ENCODE results near the gene NRG3. TPM values are rescaled to one million over a fixed set of nuclear protein-coding genes. Genes with fewer than 3 reads are reported as not detected.

Gene NRG3
- total RNA-seq, 4 donors from 2014 or later: 0.32 to 1.4 TPM; not detected in 2

DNA sequence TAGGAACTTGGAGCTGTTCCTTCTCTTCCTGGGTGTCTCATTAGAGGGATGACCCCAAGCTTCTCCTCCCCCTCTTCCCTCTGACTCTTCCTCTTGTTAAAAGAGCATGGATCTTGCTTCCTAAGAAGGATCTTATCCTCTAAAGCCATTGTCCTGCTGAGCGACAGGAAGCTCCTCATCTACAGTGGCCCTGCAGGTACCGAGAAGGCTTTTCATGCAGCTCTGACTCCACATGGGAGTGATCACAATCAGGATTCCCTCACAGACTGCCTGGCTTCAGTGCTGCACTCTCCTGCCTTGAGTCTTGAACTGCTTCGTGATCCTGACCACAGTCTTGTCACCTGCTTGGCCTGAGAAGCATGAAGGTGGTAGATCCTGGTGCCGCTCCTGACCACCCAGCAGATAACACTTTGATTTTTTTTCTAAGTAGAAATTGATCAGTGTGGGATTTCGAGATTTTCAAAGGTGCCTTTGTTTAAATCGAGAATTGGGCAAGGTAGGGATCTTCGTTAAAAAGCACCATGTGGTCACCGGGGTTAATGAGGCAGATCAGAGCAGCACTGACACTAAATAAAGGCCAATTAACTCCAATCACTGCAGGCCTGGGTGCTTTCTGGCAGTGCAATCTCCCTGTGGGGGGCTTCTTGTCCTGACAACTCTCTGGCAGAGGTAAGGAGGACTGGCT, 376.4 kb downstream of the NRG3 start:
- TF ChIP-seq EP300 (IDR thresholded peaks at IDR 0.05; ENCODE audit: low read depth): no peak
- H3K36me3 ChIP-seq: no peaks in the 10 kb centered on the region
- H3K27ac ChIP-seq: no peak overlapping the region
- in situ Hi-C loops (cut with MboI; ENCODE audit: low pct_ligation_motif_present in 1 of 4, low pct_unique_long_range_greater_than_20kb in 1 of 4, low sequenced_read_pairs in 3 of 4) (no loop called here), intact Hi-C loops (cut with DNase I; ENCODE audit: low total_unique reads) (no loop called here)
- H3K4me3 ChIP-seq: no peak overlapping the region
- no peaks in the 10 kb centered on the region for H3K27me3 ChIP-seq
- H3K4me1 ChIP-seq: no peaks in the 10 kb centered on the region
- 76 to 81% methylated on average over 4 to 8 of the region's 8 CpGs for WGBS, 2 donors (ENCODE audit: low coverage in 1 of 2)
- no peaks in the 10 kb centered on the region for H3K9me3 ChIP-seq
- DNase-seq: no peak

DNA sequence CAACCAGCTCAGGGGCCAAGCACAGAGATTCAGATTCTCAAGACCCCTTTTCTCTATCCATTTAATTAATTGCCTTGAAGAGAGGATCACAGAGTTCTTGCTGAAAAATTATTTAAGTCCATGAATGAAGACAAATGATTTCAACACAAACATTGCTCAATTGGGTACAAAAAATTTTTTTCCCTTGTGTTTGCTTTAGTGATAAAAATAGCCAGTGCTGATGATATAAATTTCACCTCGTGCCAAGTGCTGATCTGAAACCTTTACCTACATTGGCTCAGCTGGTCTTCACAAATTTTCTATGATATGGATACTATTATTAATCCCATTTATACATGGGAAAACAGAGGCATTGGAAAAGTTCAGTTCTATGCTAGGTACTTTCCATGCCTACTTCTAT, 377.1 kb downstream of the NRG3 start:
- Histone ChIP-seq H3K4me3 (no peak overlapping the region), H3K27ac (no peak overlapping the region), H3K27me3 (no peaks in the 10 kb centered on the region), H3K36me3 (no peaks in the 10 kb centered on the region), H3K9me3 (no peaks in the 10 kb centered on the region), H3K4me1 (no peaks in the 10 kb centered on the region)
- intact Hi-C loops (cut with DNase I; ENCODE audit: low total_unique reads) (no loop called here), in situ Hi-C loops (cut with MboI; ENCODE audit: low pct_ligation_motif_present in 1 of 4, low pct_unique_long_range_greater_than_20kb in 1 of 4, low sequenced_read_pairs in 3 of 4) (no loop called here)
- DNase-seq: no peak
- TF ChIP-seq, protein P1, sequence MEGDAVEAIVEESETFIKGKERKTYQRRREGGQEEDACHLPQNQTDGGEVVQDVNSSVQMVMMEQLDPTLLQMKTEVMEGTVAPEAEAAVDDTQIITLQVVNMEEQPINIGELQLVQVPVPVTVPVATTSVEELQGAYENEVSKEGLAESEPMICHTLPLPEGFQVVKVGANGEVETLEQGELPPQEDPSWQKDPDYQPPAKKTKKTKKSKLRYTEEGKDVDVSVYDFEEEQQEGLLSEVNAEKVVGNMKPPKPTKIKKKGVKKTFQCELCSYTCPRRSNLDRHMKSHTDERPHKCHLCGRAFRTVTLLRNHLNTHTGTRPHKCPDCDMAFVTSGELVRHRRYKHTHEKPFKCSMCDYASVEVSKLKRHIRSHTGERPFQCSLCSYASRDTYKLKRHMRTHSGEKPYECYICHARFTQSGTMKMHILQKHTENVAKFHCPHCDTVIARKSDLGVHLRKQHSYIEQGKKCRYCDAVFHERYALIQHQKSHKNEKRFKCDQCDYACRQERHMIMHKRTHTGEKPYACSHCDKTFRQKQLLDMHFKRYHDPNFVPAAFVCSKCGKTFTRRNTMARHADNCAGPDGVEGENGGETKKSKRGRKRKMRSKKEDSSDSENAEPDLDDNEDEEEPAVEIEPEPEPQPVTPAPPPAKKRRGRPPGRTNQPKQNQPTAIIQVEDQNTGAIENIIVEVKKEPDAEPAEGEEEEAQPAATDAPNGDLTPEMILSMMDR (IDR thresholded peaks at IDR 0.05): no peak
- no peak for TF ChIP-seq POLR2AphosphoS5 (IDR thresholded peaks at IDR 0.05)
- 22 to 31% methylated on average over 1 of the region's 1 CpG for WGBS, 2 donors (ENCODE audit: low coverage in 1 of 2)

DNA sequence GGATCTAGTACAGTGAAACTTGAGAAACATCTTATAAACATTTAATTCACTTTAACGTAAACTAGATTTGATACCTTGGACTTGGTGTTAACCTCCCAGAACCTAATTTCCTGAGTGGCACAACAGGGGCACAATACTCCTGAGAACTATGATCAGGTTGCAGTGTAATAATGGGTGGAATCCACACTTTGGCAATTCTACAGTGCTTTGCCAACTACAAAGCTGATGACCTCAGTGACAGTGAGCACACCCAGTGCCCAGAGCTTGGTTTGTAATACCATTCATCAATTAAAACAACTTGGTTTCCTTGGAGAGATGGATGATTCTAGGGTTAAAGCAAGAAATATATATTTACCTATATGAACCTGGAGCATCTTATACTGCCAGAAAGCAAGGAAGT, 379.2 kb downstream of the NRG3 start:
- H3K9me3 ChIP-seq: no peaks in the 10 kb centered on the region
- no peak overlapping the region for H3K27ac ChIP-seq
- 69 to 94% methylated on average over 1 of the region's 1 CpG for WGBS, 2 donors (ENCODE audit: low coverage in 1 of 2)
- in situ Hi-C loops (cut with MboI; ENCODE audit: low pct_ligation_motif_present in 1 of 4, low pct_unique_long_range_greater_than_20kb in 1 of 4, low sequenced_read_pairs in 3 of 4): no loop called here
- DNase-seq: no peak
- H3K4me1 ChIP-seq: no peaks in the 10 kb centered on the region
- intact Hi-C loops (cut with DNase I; ENCODE audit: low total_unique reads): no loop called here
- no peak for TF ChIP-seq EP300 (IDR thresholded peaks at IDR 0.05; ENCODE audit: low read depth)
- no peak for TF ChIP-seq POLR2AphosphoS5 (IDR thresholded peaks at IDR 0.05)
- TF ChIP-seq, protein P1 (IDR thresholded peaks at IDR 0.05): no peak
- no peak for TF ChIP-seq POLR2A (IDR thresholded peaks at IDR 0.05)
- H3K4me3 ChIP-seq: no peak overlapping the region
- H3K27me3 ChIP-seq: no peaks in the 10 kb centered on the region
- H3K36me3 ChIP-seq: no peaks in the 10 kb centered on the region

DNA sequence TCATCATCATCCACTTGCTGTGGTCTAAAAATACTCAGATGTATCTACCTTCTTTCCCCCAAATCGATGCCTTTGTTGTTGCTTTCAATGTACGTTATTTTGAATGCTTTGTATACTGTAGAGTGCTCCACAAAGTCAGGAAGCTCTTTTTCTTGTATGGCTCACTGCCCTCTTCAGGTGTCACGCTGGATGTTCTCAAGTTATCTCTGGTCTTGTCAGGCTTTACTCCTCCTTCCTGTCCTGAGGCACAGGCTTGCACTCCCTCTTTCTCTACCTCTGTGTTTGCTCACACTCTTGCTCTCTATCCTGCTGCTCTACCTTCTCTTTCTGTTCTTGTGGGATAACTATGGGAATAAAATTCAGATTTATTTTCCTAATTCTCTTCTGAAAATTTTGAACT, 381.3 kb downstream of the NRG3 start:
- DNase-seq: no peak
- H3K36me3 ChIP-seq: no peaks in the 10 kb centered on the region
- H3K4me1 ChIP-seq: no peaks in the 10 kb centered on the region
- H3K27me3 ChIP-seq: no peaks in the 10 kb centered on the region
- TF ChIP-seq, protein P1 (IDR thresholded peaks at IDR 0.05): no peak
- no peak for TF ChIP-seq EP300 (IDR thresholded peaks at IDR 0.05; ENCODE audit: low read depth)
- no peak for TF ChIP-seq POLR2AphosphoS5 (IDR thresholded peaks at IDR 0.05)
- TF ChIP-seq POLR2A (IDR thresholded peaks at IDR 0.05): no peak
- no peaks in the 10 kb centered on the region for H3K9me3 ChIP-seq
- WGBS, 2 donors (ENCODE audit: low coverage in 1 of 2): 76 to 84% methylated on average over 3 of the region's 3 CpGs
- no peak overlapping the region for H3K4me3 ChIP-seq
- intact Hi-C loops (cut with DNase I; ENCODE audit: low total_unique reads) (no loop called here), in situ Hi-C loops (cut with MboI; ENCODE audit: low pct_ligation_motif_present in 1 of 4, low pct_unique_long_range_greater_than_20kb in 1 of 4, low sequenced_read_pairs in 3 of 4) (no loop called here)
- H3K27ac ChIP-seq: no peak overlapping the region

DNA sequence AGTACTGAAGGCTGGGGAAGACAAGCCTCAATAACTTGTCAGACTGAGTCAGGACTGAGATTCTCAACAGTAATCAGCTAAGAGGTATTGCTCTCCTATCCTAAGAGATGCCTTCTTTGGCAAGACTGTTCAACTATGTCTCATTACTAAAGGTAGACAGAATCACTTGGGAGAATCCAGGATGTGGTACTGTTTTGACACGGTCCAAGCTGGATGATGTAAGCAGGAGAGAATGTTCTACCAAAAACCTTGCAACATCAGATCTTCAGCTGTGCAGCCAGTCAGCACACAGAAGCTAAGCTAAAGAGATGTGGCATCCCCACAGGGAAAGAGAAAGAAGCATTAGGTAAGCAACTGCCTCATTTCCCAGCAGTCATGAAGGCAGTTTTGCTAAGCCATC, 391.4 kb downstream of the NRG3 start:
- Histone ChIP-seq H3K36me3 (no peaks in the 10 kb centered on the region), H3K27ac (no peak overlapping the region), H3K27me3 (no peaks in the 10 kb centered on the region), H3K9me3 (no peaks in the 10 kb centered on the region), H3K4me3 (no peak overlapping the region), H3K4me1 (no peaks in the 10 kb centered on the region)
- WGBS, 2 donors (ENCODE audit: low coverage in 1 of 2): 69% methylated on average over 1 of the region's 1 CpG; no CpG with 5 or more reads in 1 of the 2 donors
- intact Hi-C loops (cut with DNase I; ENCODE audit: low total_unique reads) (no loop called here), in situ Hi-C loops (cut with MboI; ENCODE audit: low pct_ligation_motif_present in 1 of 4, low pct_unique_long_range_greater_than_20kb in 1 of 4, low sequenced_read_pairs in 3 of 4) (no loop called here)
- no peak for DNase-seq
- TF ChIP-seq POLR2AphosphoS5 (IDR thresholded peaks at IDR 0.05) (no peak), EP300 (IDR thresholded peaks at IDR 0.05; ENCODE audit: low read depth) (no peak), POLR2A (IDR thresholded peaks at IDR 0.05) (no peak)
- TF ChIP-seq, protein P1 (IDR thresholded peaks at IDR 0.05): no peak

All from transverse colon (tissue), 4 donors.